Stimulated activated CD8-positive, alpha-beta memory T cell treated with anti-CD3 and anti-CD28 coated beads, Interleukin-7, amount 100 ng/mL, for 48 hours (primary cell): ENCODE results near the gene BTBD9.

Source experiments
- DNase-seq, 2 donors: peaks; one replicate each; pipeline ENCODE4 v3.0.0-alpha.2; 2020; ENCODE audit warnings: low read depth in 1 of 2; ENCODE audit errors: extremely low read depth in 1 of 2

The BTBD9 gene

GRCh38 chr6:38156818-38157565 is 482.7 kb downstream of the BTBD9 start:
- no peak for DNase-seq

- DNase-seq = no peak
Observed at GRCh38 chr6:38155621-38156204, 484.0 kb downstream of the BTBD9 start.

- DNase-seq = no peak
Observed at GRCh38 chr6:38155144-38155543, 484.6 kb downstream of the BTBD9 start.

GRCh38 chr6:38154731-38155130 is 485.0 kb downstream of the BTBD9 start:
- DNase-seq = no peak

GRCh38 chr6:38153798-38154345 is 485.9 kb downstream of the BTBD9 start:
- no peak for DNase-seq

- DNase-seq = no peak
Observed at GRCh38 chr6:38153076-38153797, 486.5 kb downstream of the BTBD9 start.

GRCh38 chr6:38152620-38153019 is 487.1 kb downstream of the BTBD9 start:
- DNase-seq = no peak

GRCh38 chr6:38151580-38152500 is 487.9 kb downstream of the BTBD9 start:
- no peak for DNase-seq

GRCh38 chr6:38150681-38151296 is 488.9 kb downstream of the BTBD9 start:
- no peak for DNase-seq

GRCh38 chr6:38150021-38150420 is 489.7 kb downstream of the BTBD9 start:
- DNase-seq = no peak

- DNase-seq = no peak
Observed at GRCh38 chr6:38149531-38149930, 490.2 kb downstream of the BTBD9 start.

GRCh38 chr6:38148606-38149005 is 491.1 kb downstream of the BTBD9 start:
- no peak for DNase-seq

GRCh38 chr6:38146734-38147027 is 493.0 kb downstream of the BTBD9 start:
- no peak for DNase-seq

GRCh38 chr6:38146021-38146733 is 493.6 kb downstream of the BTBD9 start:
- no peak for DNase-seq

GRCh38 chr6:38144365-38144945 is 495.3 kb downstream of the BTBD9 start:
- no peak for DNase-seq

GRCh38 chr6:38143191-38144150 is 496.3 kb downstream of the BTBD9 start:
- no peak for DNase-seq

GRCh38 chr6:38142178-38142902 is 497.4 kb downstream of the BTBD9 start:
- DNase-seq = no peak

- no peak for DNase-seq
Observed at GRCh38 chr6:38141716-38142115, 498.0 kb downstream of the BTBD9 start.
